PC-9 (cell line): ENCODE data around the gene SLC22A3.

Source experiments
- CTCF ChIP-seq: fragments of 200-600 bp; sonication (generic); conservative IDR thresholded peaks from 2 replicates; pipeline ENCODE4 v1.6.1; 2017; ENCODE audit warnings: mixed run types, antibody characterized with exemption, mild to moderate bottlenecking, moderate library complexity
- EZH2 ChIP-seq: fragments of 200-600 bp; sonication (generic); IDR thresholded peaks from 2 replicates; pipeline ENCODE4 v1.8.0; 2017; ENCODE audit warnings: antibody characterized with exemption, low read depth

- TF ChIP-seq CTCF (no peak), EZH2 (no peak)
Measured at GRCh38 chr6:160437775-160438174, 89.6 kb downstream of the SLC22A3 start.
